AG08396 (cell line): ENCODE data around the gene PCDH17.

Source experiments
- DNase-seq: peaks from one replicate; pipeline ENCODE4 v3.0.0; 2012; ENCODE audit warnings: low spot score, mixed read lengths

PCDH17 gene

GRCh38 chr13:57734306-57734705 is 102.8 kb downstream of the PCDH17 start:
- DNase-seq = no peak

DNA sequence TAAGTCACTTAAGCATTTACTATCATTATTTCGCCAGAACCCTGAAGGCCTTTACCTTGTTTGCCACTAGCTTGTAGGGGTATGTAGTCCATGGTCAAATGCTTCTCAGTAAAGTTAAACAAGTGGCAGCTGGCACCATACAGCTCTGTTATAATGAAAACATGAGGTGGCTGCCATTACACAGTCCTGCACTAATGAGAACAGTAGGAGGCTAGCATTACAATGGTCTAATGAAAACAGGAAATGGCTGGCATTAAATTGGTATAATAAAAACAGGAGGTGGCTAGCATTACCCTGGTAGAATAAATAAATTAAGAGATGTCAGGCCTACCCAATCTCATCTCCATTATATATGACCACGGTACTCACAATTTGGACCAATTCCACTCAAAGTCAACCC is 107.5 kb downstream of the PCDH17 start:
- DNase-seq = no peak

DNA sequence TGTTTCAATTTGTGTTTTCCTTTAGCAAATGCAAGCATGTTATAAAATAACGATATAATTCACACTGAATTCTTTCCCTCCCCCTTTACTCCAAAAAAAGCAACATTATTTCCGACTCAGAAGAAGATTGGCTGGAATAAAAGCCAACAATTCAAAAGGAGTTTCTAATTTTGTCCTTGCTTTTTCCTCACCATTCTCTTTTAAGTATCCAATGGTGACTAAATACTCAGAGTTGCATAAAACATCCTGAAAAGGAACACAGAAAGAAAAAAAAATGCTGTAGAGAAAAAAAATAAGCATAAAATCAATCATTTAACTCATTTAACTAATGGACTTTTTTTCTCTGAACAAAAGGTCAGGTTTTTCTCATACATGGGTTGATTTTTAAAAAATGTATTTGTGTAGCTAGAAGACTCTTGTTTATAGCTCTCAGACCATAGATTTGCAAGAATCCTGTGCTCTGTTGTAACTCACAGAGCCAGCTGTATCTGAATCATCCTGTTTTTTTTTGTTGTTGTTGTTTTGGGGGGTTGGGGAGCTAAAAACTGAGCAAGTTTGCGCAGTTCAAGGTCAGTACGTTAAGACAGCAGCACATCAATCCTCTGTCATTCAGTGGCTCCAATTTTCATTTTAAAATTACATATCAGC is 108.1 kb downstream of the PCDH17 start:
- DNase-seq = no peak

DNA sequence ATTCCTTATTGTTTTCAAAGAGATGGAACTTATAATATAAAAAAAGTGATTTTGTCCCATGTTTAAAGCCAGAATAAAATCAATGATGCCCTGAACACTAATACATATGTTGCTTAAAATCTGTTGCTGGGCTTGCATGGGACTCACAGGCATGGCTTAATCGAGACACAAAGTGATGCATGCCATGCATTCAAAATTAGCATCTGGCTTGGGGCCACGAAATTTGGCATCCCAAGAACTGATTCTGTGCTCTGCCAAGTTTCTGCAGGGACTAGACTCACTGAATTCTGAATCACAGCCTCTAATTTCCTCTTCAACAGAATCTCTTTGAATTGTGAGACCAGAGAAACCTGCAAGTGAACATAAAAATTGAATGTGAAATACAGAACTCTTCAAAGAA is 109.2 kb downstream of the PCDH17 start:
- no peak for DNase-seq

GRCh38 chr13:57748096-57748495 is 116.6 kb downstream of the PCDH17 start:
- no peak for DNase-seq

DNA sequence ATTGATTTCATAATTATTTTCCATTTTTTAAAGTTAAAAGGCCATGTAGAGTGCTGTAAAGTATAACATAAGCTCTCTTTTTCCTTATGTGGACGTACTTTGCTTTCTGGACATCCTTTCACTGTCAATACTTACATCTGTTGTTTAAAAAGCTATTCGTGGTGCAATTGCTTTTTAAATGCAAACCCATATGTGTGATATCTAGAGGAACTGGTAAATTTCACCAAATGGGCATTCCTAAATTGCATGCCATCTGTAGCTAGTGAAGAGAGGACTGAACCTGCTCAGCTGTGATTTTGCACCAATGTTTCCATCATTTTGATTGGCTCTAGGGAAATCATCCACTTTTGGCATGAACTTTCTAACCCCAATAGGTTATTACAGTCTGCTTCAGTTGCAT is 129.4 kb downstream of the PCDH17 start:
- DNase-seq = no peak

DNA sequence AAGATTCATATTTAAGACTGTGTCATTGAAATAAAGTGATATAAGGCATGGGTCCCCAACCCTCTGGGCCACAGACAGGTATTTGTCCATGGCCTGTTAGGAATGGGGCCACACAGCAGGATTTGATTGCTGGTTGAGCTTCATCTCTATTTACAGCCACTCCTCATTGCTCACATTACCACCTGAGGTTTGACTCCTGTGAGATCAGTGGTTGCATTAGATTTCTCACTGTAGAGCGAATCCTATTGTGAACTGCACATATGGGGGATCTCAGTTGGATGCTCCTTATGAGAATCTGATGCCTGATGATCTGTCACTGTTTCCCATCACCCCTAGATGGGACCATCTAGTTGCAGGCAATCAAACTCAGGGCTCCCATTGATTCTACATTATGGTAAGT is 132.1 kb downstream of the PCDH17 start:
- no peak for DNase-seq
